Mesodermal cell (in vitro differentiated cells): ENCODE results near the gene C9orf153.

ENCODE experiments used
- H3K27ac ChIP-seq: 2 replicates; pipeline ENCODE4 v1.7.0; 2013; ENCODE audit warnings: mild to moderate bottlenecking, low read depth, low read length, moderate library complexity; ENCODE audit not compliant: severe bottlenecking
- H3K36me3 ChIP-seq: 2 replicates; pipeline ENCODE4 v1.7.1; 2013; ENCODE audit warnings: mild to moderate bottlenecking, low read length, moderate library complexity; ENCODE audit not compliant: control insufficient read depth, insufficient read depth
- H3K4me1 ChIP-seq: one replicate; pipeline ENCODE4 v1.7.1; 2013; ENCODE audit warnings: mild to moderate bottlenecking, low read length; ENCODE audit not compliant: insufficient read depth, control insufficient read depth, poor library complexity, severe bottlenecking
- H3K4me3 ChIP-seq: 2 replicates; pipeline ENCODE4 v1.7.0; 2013; ENCODE audit warnings: low read length, control low read depth, mild to moderate bottlenecking; ENCODE audit not compliant: insufficient read depth, poor library complexity, severe bottlenecking; ENCODE audit errors: extremely low read depth
- H3K9me3 ChIP-seq: 2 replicates; pipeline ENCODE4 v1.7.1; 2013; ENCODE audit warnings: mild to moderate bottlenecking, low read length, moderate library complexity; ENCODE audit not compliant: control insufficient read depth
- WGBS, 2 experiments: methylation state at CpG; one replicate each; pipeline ENCODE4 v1.1.5; 2013; ENCODE audit warnings: missing lambda C conversion rate in 2 of 2; ENCODE audit not compliant: insufficient coverage in 2 of 2; 5-methylcytosine and 5-hydroxymethylcytosine counted together

The C9orf153 gene

GRCh38 chr9:86238861-86239770 is 20.3 kb downstream of the C9orf153 start:
- Histone ChIP-seq H3K4me3 (no peak overlapping the region), H3K27ac (no peak overlapping the region), H3K4me1 (no peaks in the 10 kb centered on the region), H3K36me3 (no peaks in the 10 kb centered on the region), H3K9me3 (no peaks in the 10 kb centered on the region)
- 94% methylated on average over 2 of the region's 10 CpGs; no CpG with 5 or more reads in 1 of the 2 experiments for WGBS, 2 experiments

GRCh38 chr9:86230858-86231257 is 28.6 kb downstream of the C9orf153 start:
- WGBS, 2 experiments: 92 to 100% methylated on average over 1 to 2 of the region's 2 CpGs

GRCh38 chr9:86222667-86223066 is 36.8 kb downstream of the C9orf153 start:
- 92 to 95% methylated on average over 2 to 4 of the region's 4 CpGs for WGBS, 2 experiments
- Histone ChIP-seq H3K4me3 (no peak overlapping the region), H3K4me1 (no peaks in the 10 kb centered on the region), H3K36me3 (no peaks in the 10 kb centered on the region), H3K9me3 (no peaks in the 10 kb centered on the region), H3K27ac (no peak overlapping the region)

More at GRCh38 chr9:86230858-86231257, 28.6 kb downstream of the C9orf153 start:
- Histone ChIP-seq H3K4me1 (no peaks in the 10 kb centered on the region), H3K27ac (no peak overlapping the region), H3K4me3 (no peak overlapping the region), H3K9me3 (no peaks in the 10 kb centered on the region), H3K36me3 (no peaks in the 10 kb centered on the region)

GRCh38 chr9:86219606-86220005 is 39.9 kb downstream of the C9orf153 start:
- H3K4me1 ChIP-seq: no peaks in the 10 kb centered on the region
- H3K27ac ChIP-seq: no peak overlapping the region
- 83% methylated on average over 1 to 3 of the region's 3 CpGs for WGBS, 2 experiments
- no peaks in the 10 kb centered on the region for H3K36me3 ChIP-seq
- no peak overlapping the region for H3K4me3 ChIP-seq
- H3K9me3 ChIP-seq: no peaks in the 10 kb centered on the region

GRCh38 chr9:86217076-86217755 is 42.2 kb downstream of the C9orf153 start:
- no peaks in the 10 kb centered on the region for H3K9me3 ChIP-seq
- 85 to 89% methylated on average over 4 to 7 of the region's 7 CpGs for WGBS, 2 experiments
- H3K27ac ChIP-seq: no peak overlapping the region
- H3K36me3 ChIP-seq: no peaks in the 10 kb centered on the region
- no peaks in the 10 kb centered on the region for H3K4me1 ChIP-seq
- H3K4me3 ChIP-seq: no peak overlapping the region

- H3K4me1 ChIP-seq: no peaks in the 10 kb centered on the region
- no peaks in the 10 kb centered on the region for H3K36me3 ChIP-seq
- H3K27ac ChIP-seq: no peak overlapping the region
- no peak overlapping the region for H3K4me3 ChIP-seq
- 81 to 86% methylated on average over 2 of the region's 5 CpGs for WGBS, 2 experiments
- no peaks in the 10 kb centered on the region for H3K9me3 ChIP-seq
Observed at GRCh38 chr9:86207193-86207592, 52.3 kb downstream of the C9orf153 start.

GRCh38 chr9:86202338-86202882 is 57.0 kb downstream of the C9orf153 start:
- no peaks in the 10 kb centered on the region for H3K36me3 ChIP-seq
- H3K4me1 ChIP-seq: no peaks in the 10 kb centered on the region
- 0% methylated on average over 1 of the region's 5 CpGs for WGBS, 2 experiments
- H3K27ac ChIP-seq: no peak overlapping the region
- no peak overlapping the region for H3K4me3 ChIP-seq
- no peaks in the 10 kb centered on the region for H3K9me3 ChIP-seq

- Histone ChIP-seq H3K4me1 (no peaks in the 10 kb centered on the region), H3K36me3 (no peaks in the 10 kb centered on the region), H3K9me3 (no peaks in the 10 kb centered on the region), H3K27ac (no peak overlapping the region), H3K4me3 (no peak overlapping the region)
- WGBS, 2 experiments: 83 to 84% methylated on average over 5 of the region's 5 CpGs
Observed at GRCh38 chr9:86201474-86202337, 57.8 kb downstream of the C9orf153 start.

- Histone ChIP-seq H3K4me1 (no peaks in the 10 kb centered on the region), H3K27ac (no peak overlapping the region), H3K4me3 (no peak overlapping the region), H3K36me3 (no peaks in the 10 kb centered on the region), H3K9me3 (no peaks in the 10 kb centered on the region)
- 57 to 90% methylated on average over 1 of the region's 2 CpGs for WGBS, 2 experiments
Observed at GRCh38 chr9:86200599-86201162, 58.8 kb downstream of the C9orf153 start.

- 76% methylated on average over 4 of the region's 4 CpGs for WGBS, 2 experiments
- Histone ChIP-seq H3K4me1 (no peaks in the 10 kb centered on the region), H3K27ac (no peak overlapping the region), H3K9me3 (peaks cover 5% of the 10 kb centered on the region), H3K36me3 (no peaks in the 10 kb centered on the region), H3K4me3 (no peak overlapping the region)
Observed at GRCh38 chr9:86193088-86193487, 66.4 kb downstream of the C9orf153 start.
